B cell (primary cell): ENCODE data around the gene ATP10B. TPM values are rescaled to one million over a fixed set of nuclear protein-coding genes. Genes with fewer than 3 reads are reported as not detected.
"Not testable (repeated sequence)": the region's sequence is repeated elsewhere in the genome, so short reads cannot be mapped to it uniquely, and the experiment has no call there.

Experiments used
- ATAC-seq: fragments of 200-7000 bp; cut with Tn5 transposase; one replicate; pipeline ENCODE4 v1.10.0; 2021; ENCODE audit warnings: low read depth, mild to moderate bottlenecking, moderate number of reproducible peaks, moderate library complexity
- CTCF ChIA-PET: fragments of 350-600 bp; sonication (Branson Sonifier 250); formaldehyde crosslinking; loops from one replicate; lab custom pipeline; 2021; ENCODE audit warnings: antibody characterized with exemption, inconsistent platforms; lab: Charles Lee
- POLR2A ChIA-PET: fragments of 350-600 bp; sonication (Branson Sonifier 250); formaldehyde crosslinking; loops from one replicate; lab custom pipeline; 2021; ENCODE audit warnings: antibody characterized with exemption; lab: Charles Lee
- DNase-seq: peaks from one replicate; pipeline ENCODE4 v3.0.0; 2013
- H2AFZ ChIP-seq: 2 replicates; pipeline ENCODE4 v1.6.1; 2012; ENCODE audit warnings: mild to moderate bottlenecking, low read depth, low read length; ENCODE audit not compliant: insufficient read depth, poor library complexity, severe bottlenecking
- H3K27ac ChIP-seq, 2 donors: 1 replicate in 1 of 2; 2 replicates in 1 of 2; pipeline ENCODE4 v1.5.1; 2012 to 2013; ENCODE audit warnings: low read length in 2 of 2, mild to moderate bottlenecking in 2 of 2, moderate library complexity in 1 of 2
- H3K27me3 ChIP-seq, 4 experiments: fragments of 200-600 bp in 1 of 4; sonication (generic) in 1 of 4; replicated peaks in 1 of 4; 1 replicate in 2 of 4; 2 replicates in 2 of 4; pipeline versions ENCODE4 v1.6.1 to v1.7.0; 2013 to 2016; ENCODE audit warnings: low read length in 3 of 4, mild to moderate bottlenecking in 2 of 4, mixed read lengths in 1 of 4, moderate library complexity in 1 of 4; ENCODE audit not compliant: insufficient read depth in 4 of 4, control insufficient read depth in 3 of 4; ENCODE audit errors: control extremely low read depth in 1 of 4
- H3K36me3 ChIP-seq, 2 experiments: replicated peaks in 1 of 2; 1 replicate in 1 of 2; 2 replicates in 1 of 2; pipeline versions ENCODE4 v1.6.1 to v1.7.1; 2013; ENCODE audit warnings: low read length in 1 of 2; ENCODE audit not compliant: insufficient read depth in 2 of 2, control insufficient read depth in 1 of 2; ENCODE audit errors: control extremely low read depth in 1 of 2, extremely low read depth in 1 of 2
- H3K4me1 ChIP-seq, 2 donors: fragments of 200-600 bp in 1 of 2; sonication (generic) in 1 of 2; 1 replicate in 1 of 2; 2 replicates in 1 of 2; pipeline versions ENCODE4 v1.5.1 to v1.6.1; 2013 to 2017; ENCODE audit warnings: low read length in 2 of 2; ENCODE audit not compliant: control insufficient read depth in 2 of 2, insufficient read depth in 2 of 2
- H3K4me2 ChIP-seq: replicated peaks from 2 replicates; pipeline ENCODE3; 2012; ENCODE audit warnings: mild to moderate bottlenecking, low read depth, low read length; ENCODE audit not compliant: poor library complexity, severe bottlenecking
- H3K4me3 ChIP-seq, 5 experiments: fragments of 200-600 bp in 1 of 5; sonication (generic) in 1 of 5; 1 replicate in 3 of 5; 2 replicates in 2 of 5; pipeline versions ENCODE4 v1.5.1 to v1.7.0; 2011 to 2016; ENCODE audit warnings: low read length in 4 of 5, mild to moderate bottlenecking in 4 of 5, low read depth in 2 of 5, control low read depth in 1 of 5, moderate library complexity in 1 of 5; ENCODE audit not compliant: insufficient read depth in 1 of 5; ENCODE audit errors: control extremely low read depth in 1 of 5, extremely low read depth in 1 of 5
- H3K79me2 ChIP-seq: fragments of 200-600 bp; sonication (generic); one replicate; pipeline ENCODE4 v1.6.0; 2016; ENCODE audit warnings: low read length; ENCODE audit not compliant: control insufficient read depth, insufficient read depth
- H3K9ac ChIP-seq: fragments of 200-600 bp; sonication (generic); 2 replicates; pipeline ENCODE4 v1.6.1; 2017; ENCODE audit warnings: mild to moderate bottlenecking, low read length, moderate library complexity
- H3K9me3 ChIP-seq, 3 donors: one replicate each; pipeline versions ENCODE4 v1.6.1 to v1.7.1; 2013; ENCODE audit warnings: low read length in 2 of 3; ENCODE audit not compliant: control insufficient read depth in 2 of 3, insufficient read depth in 1 of 3; ENCODE audit errors: control extremely low read depth in 1 of 3
- H4K20me1 ChIP-seq: 2 replicates; pipeline ENCODE4 v1.6.0; 2012; ENCODE audit warnings: mild to moderate bottlenecking, low read length; ENCODE audit not compliant: insufficient read depth, control insufficient read depth, poor library complexity, severe bottlenecking
- H3K27ac Mint-ChIP-seq: one replicate; pipeline ENCODE4 v1.8.0; 2021; ENCODE audit warnings: mixed read lengths
- H3K27me3 Mint-ChIP-seq: one replicate; pipeline ENCODE4 v1.8.0; 2021; ENCODE audit warnings: mixed read lengths
- H3K4me1 Mint-ChIP-seq: one replicate; pipeline ENCODE4 v1.8.0; 2021; ENCODE audit warnings: mixed read lengths
- H3K4me3 Mint-ChIP-seq: one replicate; pipeline ENCODE4 v1.8.0; 2021; ENCODE audit warnings: mixed read lengths
- H3K9me3 Mint-ChIP-seq: one replicate; pipeline ENCODE4 v1.8.0; 2022; ENCODE audit warnings: mixed read lengths; ENCODE audit not compliant: insufficient read depth
- CTCF ChIP-seq: fragments of 200-600 bp; IDR thresholded peaks from one replicate; pipeline ENCODE4 v1.8.0; 2022; ENCODE audit warnings: antibody characterized with exemption, mild to moderate bottlenecking
- EZH2 ChIP-seq: IDR thresholded peaks from 2 replicates; pipeline ENCODE4 v1.6.1; 2012; ENCODE audit warnings: borderline replicate concordance, low read depth, mild to moderate bottlenecking, moderate library complexity, low read length; ENCODE audit not compliant: insufficient read depth, poor library complexity, severe bottlenecking
- WGBS: methylation state at CpG from one replicate; pipeline ENCODE4 v1.1.5; 2013; ENCODE audit warnings: missing lambda C conversion rate; ENCODE audit not compliant: insufficient coverage; 5-methylcytosine and 5-hydroxymethylcytosine counted together
- intact Hi-C: fragments of 100-400 bp; cut with micrococcal nuclease; formaldehyde crosslinking; loops from one replicate; pipeline ENCODE4 v1.10.0; 2022
- polyA plus RNA-seq: library from polyadenylated mRNA; depleted of rRNA; stranded (reverse); fragments of >200 nt; gene quantifications from 2 replicates; pipeline ENCODE4 v1.2.3, GENCODE V29; 2012
- total RNA-seq, 2 donors: library from RNA; stranded (reverse); fragments of 120-200 nt in 1 of 2; gene quantifications; 1 replicate in 1 of 2; 2 replicates in 1 of 2; pipeline versions ENCODE4 v1.2.3 to v1.2.4, GENCODE V29; 2013 to 2022

ATP10B gene
- total and polyA plus RNA-seq, 2 donors (not counting 1 experiment from before 2014, with no cell fraction given), result not detected

- no CpG with 5 or more reads among the region's 2 CpGs for WGBS
- POLR2A ChIA-PET, result no interaction called here
- no peaks in the 10 kb centered on the region for H3K4me1 Mint-ChIP-seq
These were observed 125.3 kb downstream of the ATP10B start for GRCh38 chr5:160726721-160727120.

GRCh38 chr5:160720822-160721221 is 131.2 kb downstream of the ATP10B start:
- 90% methylated on average over 1 of the region's 3 CpGs for WGBS
- TF ChIP-seq CTCF (no peak), EZH2 (no peak)
- Mint-ChIP-seq H3K27me3 (peaks cover 5% of the 10 kb centered on the region), H3K27ac (no peak overlapping the region), H3K9me3 (no peaks in the 10 kb centered on the region), H3K4me3 (no peak overlapping the region), H3K4me1 (no peaks in the 10 kb centered on the region)
- Histone ChIP-seq H3K27ac (no peak overlapping the region), H3K9ac (no peak overlapping the region), H3K79me2 (no peaks in the 10 kb centered on the region), H3K36me3 (no peaks in the 10 kb centered on the region), H3K27me3 (no peaks in the 10 kb centered on the region), H2AFZ (no peak overlapping the region), H3K4me1 (no peaks in the 10 kb centered on the region), H4K20me1 (no peaks in the 10 kb centered on the region), H3K4me2 (no peak overlapping the region), H3K4me3 (no peak overlapping the region), H3K9me3 (no peaks in the 10 kb centered on the region)
- DNase-seq, result no peak
- intact Hi-C loops, result no loop called here
- ATAC-seq, result no peak
- CTCF ChIA-PET, result no interaction called here
- POLR2A ChIA-PET, result no interaction called here

More at GRCh38 chr5:160726721-160727120, 125.3 kb downstream of the ATP10B start:
- H3K9me3 Mint-ChIP-seq, result no peaks in the 10 kb centered on the region
- Histone ChIP-seq H3K9me3 (no peaks in the 10 kb centered on the region), H2AFZ (no peak overlapping the region), H3K27me3 (peaks cover 0 to 6% (median 0%) of the 10 kb centered on the region in 4 experiments), H3K27ac (no peak overlapping the region), H3K79me2 (no peaks in the 10 kb centered on the region), H3K4me3 (no peak overlapping the region), H4K20me1 (no peaks in the 10 kb centered on the region), H3K4me1 (no peaks in the 10 kb centered on the region), H3K4me2 (no peak overlapping the region), H3K36me3 (no peaks in the 10 kb centered on the region), H3K9ac (no peak overlapping the region)
- no peak overlapping the region for H3K27ac Mint-ChIP-seq
- DNase-seq (no peak), ATAC-seq (no peak)
- H3K27me3 Mint-ChIP-seq, result peaks cover 16% of the 10 kb centered on the region
- CTCF ChIA-PET, result no interaction called here
- no peak overlapping the region for H3K4me3 Mint-ChIP-seq
- TF ChIP-seq CTCF (no peak), EZH2 (no peak)
- intact Hi-C loops, result no loop called here

GRCh38 chr5:160715508-160715907 is 136.5 kb downstream of the ATP10B start:
- H3K27ac ChIP-seq, H3K9ac ChIP-seq, H3K27me3 ChIP-seq, ATAC-seq, H3K4me3 Mint-ChIP-seq, H3K27me3 Mint-ChIP-seq, H3K4me1 ChIP-seq, H3K9me3 Mint-ChIP-seq, H2AFZ ChIP-seq, CTCF ChIA-PET, H3K79me2 ChIP-seq, H3K4me3 ChIP-seq, intact Hi-C loops, H3K27ac Mint-ChIP-seq, H3K9me3 ChIP-seq, H4K20me1 ChIP-seq, H3K36me3 ChIP-seq, H3K4me2 ChIP-seq, POLR2A ChIA-PET, DNase-seq, H3K4me1 Mint-ChIP-seq: not testable (repeated sequence)
- WGBS, result 93% methylated on average over 2 of the region's 9 CpGs
